NCI-H345 (cell line): ENCODE data around the gene CEP76.

ENCODE experiments used
- DNase-seq: peaks from one replicate; lab custom pipeline; 2025; lab: John Stamatoyannopoulos, UW

CEP76 gene

DNA sequence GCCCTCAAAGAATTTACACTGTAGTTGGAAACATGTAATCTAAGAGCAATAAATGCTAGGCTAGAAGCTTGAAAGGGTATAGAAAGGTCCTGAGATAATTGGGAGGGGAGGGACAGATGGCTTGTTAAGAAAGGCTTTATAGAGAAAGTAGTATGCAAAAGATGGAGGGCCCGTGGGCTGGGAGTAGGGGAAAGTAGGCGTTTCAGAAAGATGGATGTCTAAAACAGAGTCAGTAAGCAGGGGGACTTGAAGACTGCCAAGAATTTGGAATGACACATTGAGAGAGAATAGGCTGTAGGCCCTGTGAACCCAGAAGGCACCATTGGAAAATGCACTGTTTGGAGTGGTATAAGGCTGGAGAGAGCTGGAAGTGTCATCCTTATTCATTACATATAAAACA, 1.1 kb upstream of the CEP76 start:
- DNase-seq = peak; percentile 21

DNA sequence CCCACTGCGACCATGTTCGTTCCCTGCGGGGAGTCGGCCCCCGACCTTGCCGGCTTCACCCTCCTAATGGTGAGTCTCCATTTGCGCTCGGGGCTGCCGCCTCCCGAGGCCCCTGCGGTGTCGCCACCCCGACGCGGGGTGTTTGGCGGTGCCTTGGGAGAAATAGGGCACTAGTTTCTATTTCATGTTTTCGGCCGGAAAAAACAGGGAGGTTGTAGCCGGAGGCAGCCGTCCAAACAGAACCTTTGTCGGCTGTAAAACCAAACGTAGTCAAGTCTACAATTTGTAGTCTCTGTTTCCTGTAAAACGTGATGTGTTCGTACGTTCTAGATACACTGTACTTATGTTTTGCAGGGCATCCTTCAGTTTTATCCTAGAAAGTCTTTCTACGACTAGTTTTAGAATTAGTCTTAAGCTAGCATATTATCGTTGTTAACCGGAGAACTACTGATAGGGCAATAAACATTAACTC, 609 bp upstream of the CEP76 start:
- no peak for DNase-seq

DNA sequence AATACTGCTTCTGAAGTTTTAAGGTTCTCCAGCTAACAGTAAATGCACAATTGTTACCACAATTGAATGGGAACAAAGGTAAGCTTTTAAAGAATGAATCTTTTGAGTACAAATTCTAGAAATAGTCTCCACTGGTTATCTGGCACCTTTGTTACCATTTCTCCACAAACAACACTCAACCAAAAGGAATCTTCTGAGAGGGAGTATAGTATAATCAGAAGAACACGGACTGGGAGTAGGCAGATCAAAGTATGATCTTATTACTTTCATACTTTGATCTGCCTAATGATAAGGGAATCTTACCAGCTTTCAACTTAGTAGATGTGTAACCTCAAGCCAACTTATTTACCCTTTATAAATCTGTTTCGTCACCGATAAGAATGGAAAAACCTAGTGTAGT, 1.4 kb downstream of the CEP76 start:
- DNase-seq = no peak

DNA sequence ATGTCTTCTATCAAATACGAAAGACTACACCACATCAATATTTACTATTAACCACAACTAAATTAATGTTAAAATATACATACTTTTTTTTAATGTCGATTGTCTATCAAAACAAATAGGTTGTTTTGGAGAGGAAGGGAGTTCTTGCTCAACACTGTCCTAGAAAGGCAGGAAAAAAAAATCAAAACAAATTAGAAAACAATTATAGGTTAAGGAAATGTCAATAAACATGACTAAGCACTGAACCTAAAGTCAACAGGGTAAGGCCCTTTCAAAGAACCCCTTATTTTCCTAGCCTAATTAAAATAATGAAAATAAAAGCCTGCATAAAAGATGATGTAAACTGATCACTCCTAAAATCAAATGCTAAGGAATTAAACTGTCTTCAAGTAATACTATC, 2.8 kb downstream of the CEP76 start:
- DNase-seq = no peak

DNA sequence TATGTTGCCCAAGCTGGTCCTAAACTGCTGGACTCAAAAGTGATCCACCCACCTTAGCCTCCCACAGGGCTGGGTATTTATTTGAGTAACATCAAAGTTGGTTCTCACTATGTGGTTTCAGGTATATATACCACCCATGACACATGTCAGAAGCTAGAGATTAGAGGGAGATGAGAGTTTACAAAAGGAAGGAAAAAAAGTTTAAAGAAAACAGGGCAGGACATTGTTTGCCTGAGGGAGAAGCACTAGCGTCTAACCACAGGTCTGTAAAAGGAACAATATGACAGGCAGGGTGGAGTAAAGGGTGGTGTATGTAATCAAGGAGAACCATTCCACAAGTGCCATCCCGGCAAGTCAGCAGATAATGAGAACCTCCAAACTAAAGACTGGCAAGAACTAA, 8.5 kb downstream of the CEP76 start:
- DNase-seq = no peak

DNA sequence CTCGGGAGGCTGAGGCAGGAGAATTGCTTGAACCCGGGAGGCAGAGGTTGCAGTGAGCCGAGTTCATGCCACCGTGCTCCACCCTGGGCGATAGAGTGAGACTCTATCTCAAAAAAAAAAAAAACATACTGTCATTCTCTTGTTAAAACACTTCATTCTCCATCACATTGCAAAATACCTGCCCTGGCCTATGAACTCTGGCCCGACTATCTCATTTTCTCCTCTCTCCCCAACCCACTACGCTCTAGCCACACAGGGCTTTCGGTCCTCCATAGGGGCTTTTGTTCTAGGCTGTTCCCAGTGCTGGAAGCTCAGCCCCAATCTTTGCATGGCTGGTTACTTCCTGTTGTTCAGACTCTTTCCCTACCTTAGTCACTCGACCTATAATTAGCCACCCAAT, 10.3 kb downstream of the CEP76 start:
- no peak for DNase-seq

DNA sequence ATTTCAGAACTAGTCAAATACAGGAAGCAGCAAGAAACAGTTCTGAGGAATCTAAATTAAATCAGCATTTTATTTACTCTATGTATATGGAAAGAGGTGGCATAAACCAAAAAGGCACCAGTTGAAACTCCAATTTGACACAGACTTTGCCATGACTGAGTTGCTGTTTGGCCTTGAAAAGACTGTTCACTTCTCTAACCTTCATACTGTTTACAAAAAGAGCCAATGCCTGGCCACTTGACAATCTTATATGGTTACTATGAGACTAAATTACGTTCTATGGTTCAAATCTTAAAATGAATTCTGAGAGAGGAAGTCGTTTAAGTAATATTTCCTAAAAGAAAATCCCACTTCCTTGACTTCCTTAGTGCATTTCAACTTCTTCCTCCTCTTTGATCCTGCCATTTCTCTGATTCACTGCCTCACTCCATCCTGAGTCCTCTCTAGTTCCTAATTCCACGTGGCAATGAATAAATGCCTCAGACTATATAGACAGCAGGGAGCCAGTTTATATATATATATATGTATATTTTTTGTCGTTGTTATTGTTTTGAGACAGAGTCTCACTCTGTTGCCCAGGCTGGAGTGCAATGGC, 13.2 kb downstream of the CEP76 start:
- no peak for DNase-seq

DNA sequence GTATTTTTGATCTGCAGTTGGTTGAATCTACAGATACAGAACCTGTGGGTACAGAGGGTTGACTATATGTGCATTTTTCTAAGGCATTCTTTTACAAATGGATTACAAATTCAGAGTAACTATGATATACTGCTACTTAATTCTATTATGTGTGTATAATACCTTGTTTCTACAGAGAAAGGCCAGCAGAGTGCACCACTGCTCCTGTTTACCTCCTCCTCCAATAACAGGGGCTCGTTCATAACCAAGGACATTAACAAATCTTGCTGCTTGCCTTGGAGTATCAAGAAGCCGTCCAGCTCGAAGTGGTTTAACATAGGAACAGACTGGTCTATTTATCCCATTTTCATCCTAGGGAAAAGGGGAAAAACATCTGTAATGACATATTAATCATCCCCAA, 16.4 kb downstream of the CEP76 start:
- DNase-seq = no peak

DNA sequence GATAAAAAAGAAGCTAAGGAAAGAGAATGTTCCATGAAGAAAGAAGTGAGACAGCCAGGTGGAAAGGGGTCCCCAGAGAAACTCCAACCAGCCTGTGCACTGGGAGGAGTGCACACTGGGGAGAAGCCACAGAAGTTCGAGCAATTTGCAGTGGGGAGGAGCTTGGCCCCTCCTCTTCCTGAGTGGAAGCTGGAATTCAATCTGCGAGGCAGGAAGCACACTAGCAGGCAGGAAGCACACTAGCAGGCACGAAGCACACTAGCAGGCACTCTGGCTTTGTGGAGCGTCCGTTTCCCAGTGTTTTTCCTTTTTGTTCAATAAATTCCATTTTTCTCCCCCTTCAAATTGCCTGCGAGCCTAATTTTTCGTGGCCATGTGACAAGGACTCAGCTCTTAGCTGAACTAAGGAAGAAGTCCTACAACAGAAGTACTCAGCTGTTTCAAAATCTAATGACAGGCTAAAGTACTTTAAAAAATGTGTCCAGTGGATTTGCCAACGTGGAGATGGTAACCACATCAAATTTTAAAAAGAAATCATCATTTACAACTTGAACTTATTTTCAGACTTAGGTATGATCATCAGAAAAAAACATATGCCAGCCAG, 23.2 kb downstream of the CEP76 start:
- no peak for DNase-seq

DNA sequence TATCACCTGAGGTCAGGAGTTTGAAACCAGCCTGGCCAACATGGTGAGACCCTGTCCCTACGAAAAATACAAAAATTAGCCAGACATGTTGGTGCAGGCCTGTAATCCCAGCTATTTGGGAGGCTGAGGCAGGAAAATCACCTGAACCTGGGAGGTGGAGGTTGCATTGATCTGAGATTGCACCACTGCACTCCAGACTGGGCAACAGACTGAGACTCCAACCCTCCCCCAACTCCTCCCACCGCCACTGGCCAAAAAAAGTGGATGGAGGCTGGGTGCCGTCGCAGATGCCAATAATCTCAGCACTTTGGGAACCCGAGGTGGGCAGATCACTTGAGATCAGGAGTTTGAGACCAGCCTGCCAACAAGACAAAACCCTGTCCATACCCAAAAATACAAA, 34.5 kb downstream of the CEP76 start:
- DNase-seq = no peak

DNA sequence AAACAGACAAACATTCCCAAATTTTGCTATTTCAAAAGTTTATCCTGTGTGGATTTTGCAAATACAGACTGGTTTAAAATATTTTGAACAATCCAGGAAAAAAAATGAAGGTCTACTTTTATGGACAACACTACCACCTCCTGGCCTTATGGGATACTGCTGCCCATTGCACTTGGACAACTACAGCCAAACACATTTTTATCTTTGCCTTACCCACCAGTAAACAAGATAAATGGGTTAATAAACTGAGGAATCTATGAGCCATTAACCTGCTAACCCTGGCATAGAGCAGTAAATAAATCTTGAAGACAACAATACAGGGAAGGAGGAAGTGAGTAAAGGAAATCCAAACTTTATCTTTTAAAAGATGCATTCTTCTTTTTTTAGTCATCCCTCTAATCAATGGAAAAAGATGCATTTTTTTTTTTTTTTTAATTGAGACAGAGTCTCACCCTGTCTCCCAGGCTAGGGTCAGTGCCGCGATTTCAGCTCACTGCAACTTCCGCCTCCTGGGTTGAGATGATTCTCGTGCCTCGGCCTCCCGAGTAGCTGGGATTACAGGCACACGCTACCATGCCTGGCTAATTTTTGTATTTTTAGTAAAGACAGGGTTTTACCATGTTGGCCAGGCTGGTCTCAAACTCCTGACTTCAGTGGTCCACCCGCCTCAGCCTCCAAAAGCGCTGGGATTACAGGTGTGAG, 42.5 kb downstream of the CEP76 start:
- peak; percentile 56 for DNase-seq

DNA sequence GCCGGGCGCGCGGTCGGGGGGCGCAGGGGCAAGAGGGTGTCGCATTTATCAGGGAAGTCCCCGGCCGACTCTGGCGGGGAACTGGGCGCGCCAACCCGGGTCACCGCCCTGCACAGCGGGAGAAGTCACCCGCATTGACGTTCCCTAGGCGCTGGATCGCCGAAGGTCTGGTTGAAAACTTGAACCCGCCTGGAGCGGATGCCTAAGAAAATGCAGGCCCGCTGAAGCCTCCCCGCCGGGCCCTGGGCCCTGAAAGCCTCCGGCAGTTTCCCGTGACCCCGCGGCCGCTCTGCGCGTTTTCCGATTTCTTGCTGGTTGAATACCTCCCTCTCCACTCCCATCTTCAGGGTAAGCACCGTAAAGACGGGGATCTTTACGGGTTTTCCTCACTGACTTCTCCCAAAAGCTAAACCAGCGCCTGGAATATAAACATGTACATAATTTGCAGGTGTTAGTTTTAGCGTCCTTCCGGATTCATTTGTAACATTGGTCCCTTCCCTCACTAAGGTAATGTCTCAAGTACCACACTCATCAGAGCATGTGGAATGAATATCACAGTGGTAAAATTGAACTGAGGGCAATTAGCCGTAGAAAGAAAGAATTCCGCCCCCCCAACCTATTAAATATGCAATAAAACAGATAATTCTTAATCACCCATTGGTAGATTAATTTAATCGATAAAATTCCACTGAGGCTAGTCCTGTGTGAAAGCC, 43.9 kb downstream of the CEP76 start:
- peak; percentile 54 for DNase-seq

DNA sequence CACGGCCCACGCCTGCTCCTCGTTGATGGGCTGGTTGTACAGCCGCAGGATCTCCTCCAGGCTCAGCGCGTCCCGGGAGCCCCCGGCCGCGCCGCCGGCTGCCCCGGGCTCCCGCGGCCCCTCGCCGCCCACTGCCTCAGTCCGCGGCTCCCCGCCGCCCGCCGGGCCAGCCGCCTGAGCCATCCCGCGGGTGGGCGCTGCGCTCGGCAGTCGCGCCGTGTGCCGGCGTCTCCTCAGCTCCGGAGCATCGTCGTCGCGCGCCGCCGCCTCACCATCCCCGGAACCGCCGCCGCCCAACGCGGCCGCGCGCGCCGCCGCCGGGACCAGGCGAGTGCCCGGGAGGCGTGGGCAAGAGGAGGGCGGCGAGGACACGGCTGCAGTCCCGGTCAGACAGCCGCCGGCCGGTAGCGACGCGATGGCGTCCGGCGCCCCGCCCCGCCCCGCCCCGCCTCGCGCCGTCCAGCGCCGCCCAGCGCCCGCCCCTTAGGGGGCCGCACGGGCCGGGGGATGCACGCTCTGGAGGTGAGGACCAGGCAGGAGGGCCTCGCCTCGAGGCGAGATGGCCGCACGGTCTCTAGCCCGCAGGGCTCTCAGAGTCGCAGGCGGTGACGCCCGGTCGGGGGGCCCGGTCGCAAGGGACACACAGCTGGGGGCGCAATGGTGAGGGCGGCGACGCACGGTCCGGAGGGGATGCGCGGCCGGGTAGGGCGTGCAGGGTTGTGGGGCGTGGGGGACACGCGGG, 44.7 kb downstream of the CEP76 start, which contains the start of gene SPIRE1:
SPIRE1 (minus strand) TSS at position 424 of the 742 bp plus-strand sequence; CDS start at position 183, 241 bp downstream.
- DNase-seq = peak; percentile 75

DNA sequence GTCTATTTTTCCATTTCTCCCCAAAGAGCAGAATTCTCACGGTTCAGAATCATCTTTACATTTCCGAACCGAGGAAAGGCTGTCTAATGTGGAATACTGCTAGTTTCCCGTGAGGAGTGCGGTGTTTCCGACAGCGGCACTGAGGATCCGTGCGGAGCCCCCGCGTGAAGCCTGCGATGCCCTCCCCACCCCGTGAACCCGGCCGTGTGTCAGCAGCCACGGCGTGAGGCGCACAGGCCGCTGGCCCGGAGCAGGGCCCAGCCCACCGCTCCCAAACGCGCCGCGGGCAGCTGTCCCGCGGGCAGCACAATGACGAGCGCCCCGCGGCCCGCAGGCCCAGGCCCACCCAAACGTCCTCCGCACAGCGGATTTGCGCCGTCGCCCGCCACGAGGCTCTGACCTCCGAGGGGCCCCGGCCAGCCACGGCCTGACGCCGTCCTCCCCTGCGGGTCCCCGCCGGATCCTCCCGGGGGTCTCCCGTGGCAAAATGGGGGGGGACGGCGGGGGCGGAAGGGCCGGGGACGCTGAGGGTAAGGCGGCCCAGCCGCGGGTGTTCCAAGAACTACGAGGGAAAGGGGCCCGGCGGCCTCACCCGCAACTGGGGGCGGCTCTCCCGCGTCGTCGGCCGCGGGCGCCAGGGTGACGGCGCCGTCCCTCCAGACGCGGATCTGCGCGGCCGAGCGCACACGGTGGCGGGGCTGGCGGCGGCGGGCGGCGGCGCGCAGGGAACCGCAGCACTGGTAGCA, 45.4 kb downstream of the CEP76 start:
- DNase-seq = peak; percentile 49

DNA sequence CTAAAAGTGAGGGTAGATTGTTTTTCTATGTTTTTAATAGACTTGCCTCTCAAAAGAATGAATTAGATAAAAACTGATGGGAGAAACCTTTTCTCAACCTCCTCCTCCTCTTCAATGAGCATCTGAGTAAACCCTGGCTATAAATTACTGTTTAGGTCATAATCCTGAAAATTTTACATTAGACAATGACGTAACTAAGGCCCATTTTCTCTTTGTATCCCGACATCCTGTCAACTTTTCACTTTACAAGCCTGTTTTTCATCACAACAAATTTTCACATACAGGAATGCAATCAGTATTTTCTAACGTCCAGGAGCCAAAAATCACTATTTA, 46.0 kb downstream of the CEP76 start:
- no peak for DNase-seq

DNA sequence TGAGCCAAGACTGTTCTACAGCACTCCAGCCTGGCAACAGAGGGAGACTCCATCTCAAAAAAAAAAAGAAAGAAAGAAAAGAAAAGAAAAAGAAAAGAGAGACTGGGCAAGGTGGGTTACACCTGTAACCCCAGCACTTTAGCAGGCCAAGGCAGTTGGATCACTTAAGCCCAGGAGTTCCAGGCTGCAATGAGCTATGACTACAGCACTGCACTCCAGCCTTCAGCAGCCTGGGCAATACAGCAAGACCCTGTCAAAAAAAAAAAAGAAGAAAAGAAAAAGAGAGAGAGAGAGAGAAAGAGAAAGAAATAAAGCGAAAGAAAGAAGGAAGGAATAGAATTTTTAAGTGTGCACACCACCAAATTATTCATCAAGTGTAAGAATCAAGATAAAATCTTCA, 47.6 kb downstream of the CEP76 start:
- no peak for DNase-seq

DNA sequence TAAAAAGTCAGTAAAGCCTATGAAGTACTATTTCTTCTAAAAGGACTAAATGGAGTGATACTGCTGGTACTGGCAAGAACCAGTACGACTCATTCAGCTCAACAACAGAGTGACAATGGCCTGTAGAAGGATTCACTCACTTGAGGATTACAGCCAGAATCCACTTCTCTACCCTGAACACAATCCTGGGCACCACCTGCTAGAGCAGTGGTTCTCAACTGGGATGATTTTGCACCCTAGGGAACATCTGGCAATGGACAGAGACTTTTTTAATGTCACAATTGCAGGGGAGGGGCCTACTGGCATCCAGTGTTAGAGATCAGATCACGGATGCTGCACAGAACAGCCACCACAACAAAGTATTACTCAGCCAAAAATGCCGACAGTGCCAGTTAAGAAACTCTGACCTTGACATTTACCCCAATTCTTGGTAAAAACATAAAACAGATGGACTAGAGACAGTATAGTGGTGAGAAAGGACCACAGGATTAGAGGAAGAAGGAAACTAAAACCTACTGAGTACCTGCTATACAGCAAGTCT, 49.6 kb downstream of the CEP76 start:
- peak; percentile 11 for DNase-seq

DNA sequence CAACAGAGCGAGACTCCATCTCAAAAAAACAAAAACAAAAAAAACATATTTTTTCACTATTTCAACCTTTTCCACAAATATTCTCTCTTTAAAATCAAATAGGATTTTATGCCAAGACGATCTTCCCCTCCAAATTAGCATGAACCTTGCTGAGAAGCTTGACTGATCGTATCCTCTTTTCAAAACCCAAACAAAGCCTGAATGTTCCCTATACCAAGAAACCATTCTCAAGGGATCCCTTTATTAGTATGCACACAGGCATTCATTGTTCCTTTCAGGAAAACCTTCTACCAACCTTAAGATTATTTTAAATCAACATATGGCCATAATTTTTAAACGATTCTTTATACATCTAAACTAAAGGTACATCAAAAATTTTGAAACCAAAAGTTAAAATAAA, 50.9 kb downstream of the CEP76 start:
- DNase-seq = no peak

DNA sequence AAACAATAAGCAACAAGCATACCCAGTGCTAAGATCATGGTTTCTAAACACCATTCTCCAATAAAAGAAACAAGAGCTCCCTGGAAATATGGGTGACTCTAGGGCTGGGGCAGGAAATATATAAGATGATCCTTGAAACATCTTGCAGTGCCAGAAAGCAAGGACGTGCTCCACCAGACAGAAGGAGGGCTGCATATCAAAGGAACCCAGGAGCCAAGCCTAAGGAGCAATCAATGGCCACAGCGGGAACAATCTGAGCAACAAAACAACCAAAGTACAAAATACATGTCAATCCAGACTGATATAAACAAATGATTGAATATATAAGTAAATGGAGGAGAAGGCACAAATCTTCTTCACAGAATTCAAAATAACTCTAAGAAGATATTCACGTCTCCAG, 54.8 kb downstream of the CEP76 start:
- DNase-seq = no peak

DNA sequence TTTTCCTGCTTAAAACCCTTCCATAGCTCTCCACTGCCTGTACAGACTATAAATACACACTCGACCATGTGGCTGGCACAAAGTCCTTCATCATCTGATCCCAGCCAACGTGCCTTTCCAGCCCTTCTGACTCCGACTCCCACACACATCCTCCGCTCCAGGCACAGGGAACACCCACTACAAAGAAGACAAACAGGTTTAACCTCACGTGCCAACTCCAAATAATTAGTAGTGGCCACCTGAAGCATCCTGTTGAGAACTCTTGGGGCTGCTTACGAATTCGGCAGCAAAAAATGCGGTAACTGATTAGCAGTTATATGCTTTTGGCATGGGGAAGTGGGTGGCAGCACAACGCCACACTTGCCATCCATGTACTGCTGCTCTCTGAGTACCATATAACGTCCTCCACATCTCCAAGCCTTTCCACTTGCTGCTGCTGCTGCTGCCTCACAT, 56.7 kb downstream of the CEP76 start:
- peak; percentile 84 for DNase-seq

DNA sequence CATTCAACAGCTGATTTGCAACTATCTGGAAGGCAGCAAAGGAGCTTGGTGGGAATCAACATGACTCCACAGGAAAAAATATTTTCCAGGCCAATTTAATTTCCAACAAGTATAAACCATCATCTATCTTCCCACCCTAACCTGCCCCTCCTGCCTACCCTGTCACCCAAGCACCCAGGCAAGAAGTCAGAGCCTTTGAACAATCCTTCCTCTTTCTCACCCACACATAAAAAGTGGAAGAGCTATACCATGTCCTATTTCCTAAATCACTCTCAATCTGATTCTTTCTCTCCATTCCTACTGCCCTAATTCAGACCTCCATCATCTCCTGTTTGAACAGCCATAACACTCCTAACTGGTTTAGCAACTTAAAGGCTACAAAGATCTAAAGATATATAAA, 57.3 kb downstream of the CEP76 start:
- no peak for DNase-seq
